HG02763 (cell line): ENCODE measurements around the gene NLRC5.
"Not testable (repeated sequence)": the region's sequence is repeated elsewhere in the genome, so short reads cannot be mapped to it uniquely, and the experiment has no call there.

ENCODE experiments used
- ATAC-seq: cut with Tn5 transposase; IDR thresholded peaks from one replicate; pipeline ENCODE4 v1.9.1; 2021; ENCODE audit warnings: mild to moderate bottlenecking, moderate library complexity; ENCODE audit not compliant: unreplicated experiment

NLRC5 gene

GRCh38 chr16:56999409-57000270, 10.3 kb downstream of the NLRC5 start:
- no peak for ATAC-seq

- ATAC-seq, result peak; percentile 39
Measured at GRCh38 chr16:57000271-57001025, 11.1 kb downstream of the NLRC5 start.

GRCh38 chr16:57001026-57001679, 11.8 kb downstream of the NLRC5 start:
- ATAC-seq, result no peak

DNA sequence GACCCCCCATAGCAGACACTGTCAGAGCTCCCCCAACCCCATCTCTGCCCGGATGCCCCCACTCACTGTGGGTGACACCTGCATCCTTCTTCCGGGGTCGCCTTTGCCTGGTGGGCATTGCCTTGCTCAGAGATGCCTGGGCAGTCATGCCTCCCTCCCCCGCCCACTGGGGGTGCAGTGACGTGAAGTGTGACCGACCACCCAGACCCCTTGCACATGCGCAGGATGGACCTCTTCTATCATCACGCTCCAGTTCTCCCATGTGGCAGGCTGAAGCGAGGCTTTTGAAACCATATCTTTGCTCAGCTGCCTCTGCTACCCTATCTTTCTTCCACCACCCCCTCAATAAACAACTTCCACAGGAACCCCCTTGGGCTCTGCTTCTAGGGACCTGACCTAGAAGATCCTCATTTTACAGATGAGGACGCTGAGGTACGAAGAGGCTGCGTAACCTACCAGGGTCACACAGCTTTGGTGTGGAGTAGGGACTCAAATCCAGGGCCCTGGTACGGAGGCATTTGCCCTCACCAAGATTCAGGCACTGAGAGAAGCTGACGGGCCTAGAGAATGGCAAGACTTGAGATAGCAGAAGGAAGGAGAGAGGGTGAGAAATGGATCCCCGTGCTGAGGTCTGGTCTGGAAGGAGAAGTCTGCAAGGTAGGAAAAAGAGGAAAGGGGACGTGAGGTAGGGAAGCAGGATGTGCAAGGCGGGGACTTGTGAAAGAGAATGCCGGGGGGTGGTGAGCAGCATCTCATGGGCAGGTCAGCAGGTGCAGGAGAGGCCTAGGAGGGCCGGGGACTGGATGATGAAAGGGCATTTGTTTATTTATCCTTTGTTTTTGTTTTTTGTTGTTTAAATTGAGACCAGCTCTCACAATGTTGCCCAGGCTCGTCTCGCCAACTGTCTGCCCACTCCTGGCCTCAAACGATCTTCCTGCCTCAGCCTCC, 14.4 kb downstream of the NLRC5 start:
- no peak for ATAC-seq

DNA sequence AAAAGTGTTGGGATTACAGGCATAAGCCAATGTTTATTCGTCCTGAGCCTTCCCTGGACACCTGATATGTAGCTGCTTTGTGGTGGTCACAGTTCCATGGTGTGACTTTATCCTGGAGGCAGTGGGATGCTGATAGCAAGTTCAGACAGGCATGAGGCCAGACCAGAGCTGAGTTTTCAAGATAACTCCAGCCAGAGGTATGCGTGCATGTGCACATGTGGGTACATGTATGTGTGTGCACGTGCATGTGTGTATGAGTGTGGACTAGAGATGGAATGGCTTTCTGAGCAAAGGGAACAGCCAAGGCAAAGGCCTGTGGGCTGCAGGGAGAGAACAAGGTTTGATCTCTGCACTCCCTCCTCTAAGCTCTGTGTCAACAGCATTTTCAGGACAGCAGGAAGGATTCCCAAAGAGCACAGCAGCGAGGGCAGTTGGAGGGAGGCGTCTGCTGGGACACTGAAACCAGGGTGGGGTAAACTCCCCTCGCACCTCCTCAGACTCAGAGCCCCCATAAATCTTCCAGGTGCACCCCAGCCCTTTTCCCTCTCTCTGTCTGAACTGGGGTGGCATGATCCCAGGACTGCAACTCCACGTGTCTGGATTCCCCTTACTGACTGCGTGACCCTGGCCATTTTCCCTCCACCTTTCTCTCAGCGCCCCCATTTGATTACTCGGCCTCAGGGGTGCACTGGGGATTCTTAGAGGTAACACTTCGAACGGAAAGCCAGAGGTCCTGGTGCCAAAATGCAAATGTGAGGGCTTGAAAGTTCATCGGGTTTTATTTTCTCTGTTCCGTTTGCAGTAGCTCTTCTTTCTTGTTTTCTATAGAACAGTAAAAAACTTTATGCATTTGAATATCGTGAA, 15.3 kb downstream of the NLRC5 start:
- ATAC-seq, result no peak

- ATAC-seq, result not testable (repeated sequence)
Measured at GRCh38 chr16:57005597-57005996, 16.2 kb downstream of the NLRC5 start.

DNA sequence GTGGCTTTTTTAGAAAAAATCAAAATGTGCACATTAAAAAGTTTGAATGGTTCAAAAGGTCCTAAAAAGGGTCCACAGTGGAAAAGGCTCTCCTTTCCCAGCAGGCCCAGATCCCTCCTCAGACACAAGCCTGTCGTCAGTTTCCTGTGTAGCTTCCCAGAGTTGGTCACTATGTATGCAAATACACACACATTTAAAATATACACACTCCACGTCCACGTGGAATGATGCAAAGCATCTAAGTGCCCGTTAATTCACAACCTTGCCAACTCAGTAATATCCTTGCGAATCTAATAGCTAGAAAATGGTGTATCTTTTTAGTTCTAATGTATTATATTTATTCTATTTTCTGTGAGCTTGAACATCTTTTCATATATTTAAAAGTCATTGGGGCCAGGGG, 17.7 kb downstream of the NLRC5 start:
- no peak for ATAC-seq

- no peak for ATAC-seq
Measured at GRCh38 chr16:57007530-57007929, 18.2 kb downstream of the NLRC5 start.

DNA sequence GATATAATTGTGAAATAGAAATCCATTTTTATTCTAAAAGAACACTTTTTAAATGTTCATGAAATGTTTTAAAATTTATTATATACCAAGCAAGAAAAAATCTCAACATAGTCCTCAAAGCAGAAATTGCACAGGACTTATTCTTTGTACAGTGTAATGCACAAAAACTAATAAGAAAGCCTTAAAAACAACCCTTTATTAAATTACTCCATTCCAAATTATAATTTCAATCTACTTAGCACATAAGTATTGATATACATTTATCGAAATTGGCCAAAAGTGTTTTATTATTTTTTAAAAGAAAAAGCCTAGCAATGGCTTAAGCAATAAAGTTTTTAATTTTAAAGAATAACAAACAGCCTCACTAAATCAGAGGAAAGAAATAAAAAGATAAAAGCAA, 19.1 kb downstream of the NLRC5 start:
- ATAC-seq, result no peak

DNA sequence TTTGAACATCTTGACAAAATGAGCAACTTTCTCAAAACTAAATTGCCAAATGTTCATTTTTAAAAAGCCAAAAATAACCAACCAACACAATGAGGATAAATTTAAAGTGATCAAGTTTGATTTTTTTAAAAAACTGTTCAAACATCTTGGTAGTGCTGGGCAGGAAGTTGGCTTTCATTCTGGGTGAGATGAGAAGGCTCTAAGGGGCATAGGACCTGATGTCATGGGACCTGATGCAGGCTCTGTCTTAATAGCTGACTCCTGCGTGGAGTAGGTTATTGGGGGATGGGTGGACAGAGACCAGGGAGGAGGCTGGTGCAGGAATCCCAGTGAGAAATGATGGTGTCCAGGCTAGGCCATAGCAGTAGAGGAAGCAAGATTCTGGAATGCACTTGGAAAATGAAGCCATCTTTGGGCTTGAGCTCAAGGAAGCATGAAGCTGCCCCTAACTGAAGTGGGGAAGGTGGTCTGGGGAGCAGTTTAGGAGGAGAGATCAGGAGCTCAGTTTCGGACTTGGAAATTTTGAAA, 20.4 kb downstream of the NLRC5 start:
- no peak for ATAC-seq

GRCh38 chr16:57012353-57012752, 23.0 kb downstream of the NLRC5 start:
- ATAC-seq, result no peak

DNA sequence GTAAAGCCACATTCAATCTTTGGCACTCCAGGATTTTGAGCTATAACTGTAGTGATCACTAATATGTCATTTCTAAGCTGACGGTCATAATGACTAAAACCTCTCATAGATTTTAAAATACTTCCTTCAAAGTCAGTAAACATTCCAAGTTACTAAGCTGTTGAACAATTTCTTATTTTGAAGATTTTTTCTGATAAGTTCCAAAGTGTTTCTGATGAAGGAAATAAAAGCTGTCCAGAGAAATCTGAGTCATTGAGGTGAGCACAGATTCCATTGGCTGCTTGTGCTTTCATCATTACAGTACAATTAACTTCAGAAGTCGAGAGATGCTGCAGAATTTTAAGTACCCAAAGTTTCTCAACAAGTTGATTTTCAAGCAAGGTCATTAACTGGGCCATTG, 23.9 kb downstream of the NLRC5 start:
- no peak for ATAC-seq

- no peak for ATAC-seq
Measured at GRCh38 chr16:57013902-57014301, 24.5 kb downstream of the NLRC5 start.

GRCh38 chr16:57016301-57016700, 26.9 kb downstream of the NLRC5 start:
- no peak for ATAC-seq

GRCh38 chr16:57016831-57017230, 27.5 kb downstream of the NLRC5 start:
- no peak for ATAC-seq

DNA sequence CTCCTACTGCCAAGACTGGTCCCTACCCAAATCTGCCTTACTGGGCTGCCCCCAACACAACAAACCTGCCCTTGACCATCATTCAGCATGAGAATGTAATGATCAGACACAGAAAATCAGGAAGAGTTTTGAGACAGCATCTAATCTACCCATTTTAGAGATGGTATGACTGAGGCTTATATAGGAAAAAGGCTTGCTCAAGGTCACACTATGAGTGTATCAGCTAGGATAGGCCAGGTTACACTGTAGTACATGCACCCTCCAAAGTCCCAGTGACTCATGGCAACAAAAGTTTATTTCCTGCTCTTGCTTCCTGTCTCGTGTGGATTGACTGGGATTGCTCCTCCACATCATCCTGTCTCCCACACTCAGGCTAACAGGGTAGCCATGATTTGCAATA, 27.9 kb downstream of the NLRC5 start:
- no peak for ATAC-seq

GRCh38 chr16:57019746-57020145, 30.4 kb downstream of the NLRC5 start:
- ATAC-seq, result no peak

DNA sequence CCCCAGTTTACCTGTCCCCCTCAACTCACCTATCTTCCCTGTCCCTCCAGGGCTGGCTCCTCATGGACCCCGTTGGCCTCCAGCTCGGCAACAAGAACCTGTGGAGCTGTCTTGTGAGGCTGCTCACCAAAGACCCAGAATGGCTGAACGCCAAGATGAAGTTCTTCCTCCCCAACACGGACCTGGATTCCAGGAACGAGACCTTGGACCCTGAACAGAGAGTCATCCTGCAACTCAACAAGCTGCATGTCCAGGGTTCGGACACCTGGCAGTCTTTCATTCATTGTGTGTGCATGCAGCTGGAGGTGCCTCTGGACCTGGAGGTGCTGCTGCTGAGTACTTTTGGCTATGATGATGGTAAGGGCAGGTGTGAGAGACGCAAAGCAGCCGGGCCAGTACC, 31.3 kb downstream of the NLRC5 start:
- ATAC-seq, result no peak

- ATAC-seq, result no peak
Measured at GRCh38 chr16:57021757-57022156, 32.4 kb downstream of the NLRC5 start.
